HG02623 (cell line): ENCODE measurements around the gene CCDC141.

Experiments used
- ATAC-seq: cut with Tn5 transposase; IDR thresholded peaks from one replicate; pipeline ENCODE4 v1.9.1; 2021; ENCODE audit warnings: moderate library complexity; ENCODE audit not compliant: unreplicated experiment

The CCDC141 gene

DNA sequence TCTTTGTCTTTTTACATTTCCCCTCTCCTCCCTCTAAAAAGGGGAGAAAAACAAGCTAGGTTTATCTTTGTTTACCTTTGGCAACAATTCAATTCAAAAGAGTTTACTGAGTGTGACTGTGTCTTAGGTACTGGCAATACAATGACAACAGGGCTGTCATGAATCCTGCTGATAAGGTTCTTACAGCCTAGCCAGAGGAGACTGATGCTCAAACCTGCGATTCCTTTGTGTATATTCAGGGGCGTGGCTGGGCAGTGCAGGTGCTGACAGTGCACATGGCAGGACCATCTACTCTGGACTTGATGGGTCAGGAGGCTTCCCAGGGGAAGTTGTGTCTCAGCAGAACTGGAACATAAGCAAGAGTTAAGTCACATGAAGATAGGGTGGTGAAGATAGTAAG is 219.5 kb downstream of the CCDC141 start:
- ATAC-seq = no peak

DNA sequence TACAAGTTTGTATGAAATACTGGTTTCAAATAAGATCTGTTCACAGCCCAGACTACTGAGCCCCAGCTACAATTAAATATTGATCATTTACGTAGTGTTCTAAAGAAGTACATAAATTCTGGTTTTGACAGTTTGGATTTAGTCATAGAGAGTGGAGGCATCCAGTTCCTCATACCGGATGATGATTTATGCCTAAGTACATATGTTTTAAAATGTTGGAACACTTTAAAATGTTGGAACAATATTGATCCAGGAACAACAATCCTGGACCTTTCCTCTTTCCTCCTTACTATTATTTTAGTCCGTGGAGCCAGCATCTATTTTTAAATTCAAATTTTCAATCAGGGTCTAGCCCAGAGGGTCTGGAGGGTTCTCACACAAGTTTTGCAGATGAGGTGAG is 220.0 kb downstream of the CCDC141 start:
- ATAC-seq = no peak

DNA sequence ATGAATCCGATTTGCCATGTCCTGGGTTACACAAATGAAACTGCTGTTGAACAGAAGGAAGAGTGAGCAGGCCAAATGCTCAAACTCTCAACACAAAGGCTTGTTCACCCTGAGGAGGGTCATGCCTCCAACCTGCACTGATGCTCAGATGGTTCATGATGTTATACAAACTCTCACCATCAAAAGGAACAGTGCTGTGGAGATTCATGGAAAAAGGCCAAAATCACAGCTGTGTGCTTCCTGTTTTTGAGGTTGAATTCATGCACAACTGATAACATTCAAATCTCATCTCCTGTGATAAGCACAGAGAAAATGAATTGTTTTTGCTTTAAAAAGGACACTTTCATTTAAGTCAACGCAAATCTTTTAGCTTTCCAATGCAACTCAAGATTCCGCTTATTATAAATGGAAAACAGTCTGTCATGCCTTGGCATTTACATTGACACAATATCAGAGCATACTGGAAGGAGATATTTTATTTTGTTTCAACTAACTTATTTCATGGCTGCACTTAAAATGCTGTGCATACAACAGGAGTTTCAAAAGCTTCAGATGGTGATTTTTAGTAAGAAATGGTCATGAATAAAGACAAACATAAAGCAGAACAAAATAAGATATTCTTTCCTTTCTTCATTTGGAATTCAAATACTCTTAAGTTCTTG is 220.5 kb downstream of the CCDC141 start:
- ATAC-seq = no peak

DNA sequence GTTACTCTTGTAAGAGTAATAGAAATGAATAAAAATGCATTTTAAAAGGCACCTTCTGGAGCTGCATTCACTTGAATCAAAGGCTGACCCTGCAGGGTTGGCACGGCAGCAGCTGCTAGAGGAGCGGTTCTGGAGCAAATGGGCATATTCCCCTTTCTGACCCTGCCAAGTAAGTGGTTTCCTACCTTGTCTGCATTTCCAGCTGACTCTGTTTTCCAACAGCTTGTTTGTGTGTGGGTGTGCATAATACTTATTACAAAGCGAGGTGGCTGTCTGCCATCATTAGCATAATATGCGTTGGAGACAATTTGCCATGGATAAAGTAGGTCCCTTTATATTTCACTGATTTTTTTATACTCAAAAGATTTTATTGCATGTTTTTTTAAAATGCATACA is 221.5 kb downstream of the CCDC141 start:
- no peak for ATAC-seq

DNA sequence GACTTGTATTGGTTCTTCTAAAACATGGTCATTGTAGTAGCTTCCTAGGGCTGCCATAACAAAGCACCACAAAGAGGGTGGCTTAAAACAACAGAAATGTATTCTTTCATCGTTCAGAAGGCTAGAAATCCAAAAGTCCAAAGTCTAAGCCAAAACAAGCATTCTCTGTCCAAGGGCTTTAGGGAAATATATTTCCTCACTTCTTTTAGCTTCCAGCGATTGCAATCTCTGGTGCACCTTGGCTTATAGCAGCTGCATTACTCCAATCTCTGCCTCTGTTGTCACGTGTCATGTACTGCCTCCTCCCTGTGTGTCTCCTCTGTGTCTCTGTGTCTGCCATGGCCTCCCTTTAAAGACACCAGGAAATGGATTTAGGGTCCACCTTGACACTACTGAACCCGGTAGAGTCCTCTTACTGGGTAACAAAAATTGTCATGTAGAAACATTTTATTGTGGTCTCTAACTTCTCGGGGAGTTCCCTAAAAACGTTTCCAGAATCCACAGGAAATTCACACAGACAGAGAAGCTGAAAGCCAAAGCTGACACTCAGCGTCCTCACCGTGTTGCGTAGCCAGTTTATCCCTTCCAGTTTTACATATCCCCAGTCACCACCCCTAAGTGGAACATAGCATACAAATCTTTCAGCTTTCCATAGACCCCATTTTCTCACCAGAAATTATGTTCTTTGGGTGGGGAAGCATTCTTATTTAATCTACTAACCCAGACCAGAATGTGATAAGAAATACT is 222.0 kb downstream of the CCDC141 start:
- ATAC-seq = no peak

DNA sequence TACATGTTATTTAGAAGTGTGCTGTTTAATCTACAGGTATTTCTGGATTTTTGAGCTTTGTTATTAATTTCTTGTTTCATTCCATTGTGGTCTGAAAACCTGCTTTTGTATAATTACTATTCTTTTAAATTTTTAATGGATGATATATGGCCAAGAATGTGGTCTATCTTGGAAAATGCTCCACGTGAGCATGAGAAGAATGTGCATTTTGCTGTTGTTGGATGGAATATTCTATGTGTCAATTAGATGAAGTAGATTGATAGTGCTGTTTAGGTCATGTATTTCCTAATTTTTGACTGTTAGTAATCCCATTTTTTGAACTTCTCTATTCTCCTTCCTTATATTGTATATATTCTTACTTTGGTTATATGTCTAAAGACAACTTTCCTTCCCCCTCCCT is 222.8 kb downstream of the CCDC141 start:
- ATAC-seq = no peak

DNA sequence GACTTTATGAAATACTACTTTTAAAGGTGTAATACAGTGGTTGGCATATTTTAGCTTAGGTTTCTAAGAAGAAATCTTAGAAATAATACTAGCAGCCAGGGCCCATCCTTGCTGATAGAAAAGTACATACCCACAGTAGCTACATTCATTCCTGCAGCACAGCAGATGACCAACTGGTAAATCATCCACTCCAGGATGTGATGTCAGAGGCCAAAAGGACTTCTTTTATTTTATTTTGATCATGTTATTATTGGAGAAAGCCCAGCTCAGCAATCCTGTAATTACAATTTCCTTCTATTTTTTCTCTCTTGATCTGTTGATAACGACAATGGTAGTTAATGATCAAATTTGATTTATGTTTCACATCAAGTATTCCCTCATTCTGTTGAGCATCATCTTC is 224.8 kb downstream of the CCDC141 start:
- ATAC-seq = no peak

DNA sequence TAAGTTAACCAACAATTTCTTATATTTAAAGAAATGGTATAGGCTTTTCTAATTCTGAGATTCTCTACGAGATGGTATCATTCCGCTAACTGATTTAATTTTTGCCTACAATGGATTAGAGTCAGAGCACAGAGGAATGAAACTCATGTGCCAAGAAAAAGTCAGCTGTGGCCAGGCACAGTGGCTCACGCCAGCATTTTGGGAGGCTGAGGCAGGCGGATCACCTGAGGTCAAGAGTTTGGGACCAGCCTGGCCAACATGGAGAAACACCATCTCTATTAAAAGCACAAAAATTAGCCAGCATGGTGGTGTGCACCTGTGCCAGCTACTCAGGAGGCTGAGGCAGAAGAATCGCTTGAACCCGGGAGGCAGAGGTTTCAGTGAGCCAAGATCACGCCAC is 225.8 kb downstream of the CCDC141 start:
- no peak for ATAC-seq

DNA sequence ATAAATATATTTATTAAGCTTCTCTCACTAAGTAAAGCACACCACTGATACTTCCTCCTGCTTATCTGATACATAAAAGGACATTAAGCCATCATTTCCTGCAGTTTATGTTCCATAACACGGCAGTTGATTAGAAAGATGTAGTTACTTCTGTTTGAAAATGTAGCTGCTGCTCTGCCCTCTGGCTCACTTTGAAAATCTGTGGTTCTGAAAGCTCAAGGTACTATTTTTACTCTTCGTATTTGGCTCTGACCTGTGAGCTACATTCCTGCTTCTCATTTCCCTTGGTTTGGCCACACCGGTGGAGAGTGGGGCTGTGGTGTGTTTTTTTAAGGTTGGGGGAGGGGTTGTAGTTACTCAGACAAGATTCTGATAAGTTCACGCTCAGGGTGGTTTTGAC is 229.9 kb downstream of the CCDC141 start:
- peak; percentile 92 for ATAC-seq

DNA sequence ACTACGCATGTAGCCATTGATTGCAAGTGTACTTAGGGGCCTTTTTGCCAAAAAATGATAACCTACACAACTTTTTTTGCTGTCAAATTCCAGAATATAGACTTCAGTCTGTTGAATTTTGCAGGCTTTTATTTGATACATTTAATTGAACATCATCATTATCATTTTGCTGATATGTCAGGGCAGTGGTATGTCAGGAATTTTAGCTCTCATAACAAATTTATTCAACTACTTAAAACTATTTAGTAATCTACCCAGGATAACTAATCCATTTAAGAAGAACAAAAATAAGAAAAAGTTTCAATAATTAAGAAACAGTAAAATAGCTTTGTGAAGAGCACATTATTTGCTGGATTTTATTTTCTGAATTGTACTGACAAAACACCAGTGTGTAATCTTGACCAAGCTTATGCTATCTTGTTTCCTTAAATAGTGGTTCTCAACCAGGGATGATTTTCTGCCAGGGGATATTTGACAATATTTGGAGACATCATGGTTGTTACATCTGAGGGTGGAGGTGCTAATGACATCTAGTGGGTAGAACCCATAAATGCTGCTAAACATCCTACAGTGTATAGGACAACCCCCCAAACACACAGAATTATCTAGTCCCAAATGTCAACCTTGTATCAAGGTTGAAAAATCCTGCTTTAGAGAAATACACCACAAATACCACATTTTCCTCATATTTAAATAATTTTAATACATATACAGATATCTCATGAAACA is 230.6 kb downstream of the CCDC141 start:
- peak; percentile 36 for ATAC-seq

DNA sequence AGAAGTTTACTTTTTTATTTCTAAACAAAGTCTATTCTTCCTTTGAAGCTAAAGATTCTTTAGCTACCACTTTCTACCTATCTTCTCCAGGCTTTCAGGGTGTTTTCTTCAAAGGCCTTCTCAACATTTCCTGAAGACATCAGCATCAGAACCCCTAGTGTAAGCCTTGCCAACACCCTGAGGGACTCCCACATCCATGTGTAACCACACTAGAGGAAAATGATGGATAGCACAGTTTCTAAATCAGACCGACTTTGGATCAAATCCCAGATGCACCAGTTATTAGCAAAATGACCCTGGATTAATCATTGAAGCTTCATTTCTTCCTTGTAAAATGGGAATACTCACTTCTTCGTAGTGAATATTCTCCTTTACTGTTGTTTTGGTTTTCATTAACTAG is 238.0 kb downstream of the CCDC141 start:
- ATAC-seq = no peak

DNA sequence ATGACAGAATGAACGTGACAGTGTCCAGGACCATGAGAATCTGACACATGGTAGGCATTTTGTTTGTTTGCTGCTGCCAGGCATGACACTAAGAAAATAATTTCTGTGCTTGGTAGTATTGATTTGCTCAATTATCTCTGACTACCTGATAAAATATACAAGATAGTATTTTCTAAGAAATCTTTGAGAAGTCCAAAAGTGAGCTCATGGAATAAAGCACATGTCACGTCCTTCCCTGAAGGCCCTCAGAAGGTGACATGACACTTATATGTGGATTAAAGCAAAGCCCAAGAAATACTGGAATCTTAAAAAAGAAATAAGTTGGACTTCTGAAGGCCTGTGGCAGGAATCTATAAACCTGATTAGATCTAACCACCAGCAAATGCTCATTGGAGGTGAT is 238.9 kb downstream of the CCDC141 start:
- ATAC-seq = no peak

DNA sequence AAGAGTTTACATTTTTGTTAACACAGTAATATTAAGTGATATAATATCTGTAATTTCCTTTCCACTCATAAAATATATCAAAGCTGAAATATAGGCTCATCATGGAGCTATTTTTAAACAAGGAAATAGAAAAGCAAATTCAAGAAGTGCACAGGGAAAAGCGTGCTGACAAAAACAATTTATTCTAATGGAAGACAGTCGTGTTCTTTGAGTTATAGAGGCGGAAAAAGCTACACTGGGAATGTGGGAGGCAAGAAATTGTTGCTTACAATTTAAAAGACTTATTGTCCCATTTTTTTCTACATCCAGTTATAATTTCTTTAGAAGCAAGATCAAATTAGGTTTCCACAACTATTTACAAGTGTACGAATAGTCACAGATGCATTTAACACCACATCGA is 239.5 kb downstream of the CCDC141 start:
- ATAC-seq = no peak

DNA sequence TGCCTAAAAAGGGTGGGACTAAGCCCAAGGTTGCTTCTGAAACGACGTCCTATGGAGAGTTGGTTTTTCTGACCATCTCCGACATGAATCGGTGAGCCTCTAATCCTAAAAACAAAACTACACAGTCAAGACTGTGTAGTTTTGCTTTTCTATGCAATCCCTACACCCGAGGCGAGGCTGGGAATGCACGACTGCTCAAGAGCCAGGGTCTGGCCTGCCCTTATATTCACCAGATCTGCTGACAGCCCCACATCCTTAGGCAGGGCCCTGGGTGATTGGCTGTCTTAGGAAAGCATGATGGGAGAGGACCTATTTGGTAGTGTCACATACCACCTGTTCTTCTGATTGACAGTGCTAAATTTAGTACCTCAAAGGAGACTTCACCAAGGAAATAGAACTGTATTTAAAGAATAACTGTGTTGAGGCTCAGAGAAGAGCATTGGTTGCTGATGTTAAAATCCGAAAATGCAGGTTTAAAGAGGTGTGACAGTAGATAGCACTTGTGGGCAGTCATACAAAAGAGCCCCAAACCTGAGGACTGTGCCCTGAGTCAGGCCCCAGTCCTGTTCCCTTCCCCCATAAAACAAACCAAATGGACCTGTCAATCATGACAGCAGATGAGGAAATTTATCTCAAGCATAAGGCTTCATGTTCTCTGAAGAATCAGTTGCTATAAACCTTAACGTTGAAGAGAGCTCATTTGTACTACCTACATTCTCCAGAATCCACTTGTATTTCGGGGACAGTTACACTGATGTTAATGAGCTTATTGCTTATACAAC is 242.5 kb downstream of the CCDC141 start, which contains the start of gene TTN:
TTN (minus strand) TSS at position 197 of the 782 bp plus-strand sequence. CDS start 2,781 bp downstream, outside the sequence.
- ATAC-seq = no peak

DNA sequence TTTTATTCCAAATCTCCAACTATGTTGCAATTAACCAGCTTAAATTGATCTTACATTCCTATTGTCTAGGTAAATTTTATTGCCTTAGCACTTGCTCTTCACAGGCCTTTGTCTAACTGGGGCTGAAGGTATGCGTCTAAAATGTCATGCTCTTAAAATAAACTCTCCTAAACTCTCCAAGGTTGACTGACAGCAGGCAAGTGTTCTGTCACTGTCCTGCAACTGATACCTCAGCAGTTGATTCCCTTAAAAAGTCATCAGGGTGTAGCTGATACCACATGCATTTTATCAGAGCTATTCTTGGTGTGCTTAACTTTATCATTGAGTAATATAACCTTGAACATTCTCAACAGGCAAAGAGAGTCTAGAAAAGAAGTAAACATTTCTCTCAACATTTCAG is 243.4 kb downstream of the CCDC141 start:
- ATAC-seq = no peak

DNA sequence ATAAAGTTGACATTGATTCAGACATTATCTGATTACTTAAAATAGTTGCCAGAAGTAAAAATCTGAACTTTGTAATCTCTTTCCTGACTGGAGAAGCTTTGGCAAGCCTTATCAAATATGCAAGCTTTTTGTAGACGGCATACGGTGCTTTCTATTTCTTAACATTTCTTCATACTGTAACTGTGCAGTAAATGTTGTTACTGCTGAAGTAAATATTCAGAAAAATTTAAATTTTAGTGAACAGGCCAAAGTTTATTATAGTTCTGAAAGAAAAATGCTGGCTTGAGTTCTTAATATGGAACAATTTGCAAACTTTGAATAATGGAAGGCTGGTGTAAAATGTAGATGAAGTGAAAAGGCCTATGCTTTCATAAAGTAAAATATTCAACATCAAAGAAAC is 244.5 kb downstream of the CCDC141 start:
- no peak for ATAC-seq

DNA sequence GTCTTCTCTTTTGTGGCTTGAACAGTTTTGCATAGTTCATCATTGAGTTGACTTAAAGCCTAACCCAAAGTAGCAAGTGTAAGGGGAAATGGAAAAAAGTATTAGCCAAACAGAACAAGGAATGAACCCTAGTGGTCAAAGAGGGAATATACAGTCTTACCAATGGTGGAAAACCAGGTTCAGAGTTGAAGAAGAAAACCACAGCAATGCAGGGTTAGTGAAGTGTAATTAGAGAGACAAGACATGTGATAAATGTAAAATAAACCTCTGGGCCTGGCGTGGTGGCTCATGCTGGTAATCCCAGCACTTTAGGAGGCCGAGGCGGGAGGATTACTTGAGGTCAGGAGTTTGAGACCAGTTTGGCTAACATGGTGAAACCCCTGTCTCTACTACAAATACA is 245.1 kb downstream of the CCDC141 start:
- no peak for ATAC-seq

DNA sequence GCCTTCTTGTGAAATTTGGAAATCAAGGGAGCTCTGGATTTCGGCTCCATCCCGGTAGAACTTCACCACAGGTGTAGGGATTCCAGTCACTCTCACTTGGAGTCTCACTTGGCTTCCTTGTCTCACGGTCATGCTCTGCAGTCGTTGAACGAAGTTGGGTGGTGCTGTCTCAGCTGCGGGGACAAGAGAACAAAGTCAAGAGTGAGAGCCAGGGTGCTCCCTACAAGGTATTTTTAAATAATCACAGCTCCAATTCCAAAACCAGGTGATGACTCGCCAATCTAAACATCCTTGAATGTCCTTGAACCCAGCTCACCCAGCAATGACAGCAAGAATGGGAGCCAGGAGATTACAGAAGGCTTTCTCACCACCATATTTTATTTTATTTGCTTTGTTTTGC is 249.4 kb downstream of the CCDC141 start:
- no peak for ATAC-seq

DNA sequence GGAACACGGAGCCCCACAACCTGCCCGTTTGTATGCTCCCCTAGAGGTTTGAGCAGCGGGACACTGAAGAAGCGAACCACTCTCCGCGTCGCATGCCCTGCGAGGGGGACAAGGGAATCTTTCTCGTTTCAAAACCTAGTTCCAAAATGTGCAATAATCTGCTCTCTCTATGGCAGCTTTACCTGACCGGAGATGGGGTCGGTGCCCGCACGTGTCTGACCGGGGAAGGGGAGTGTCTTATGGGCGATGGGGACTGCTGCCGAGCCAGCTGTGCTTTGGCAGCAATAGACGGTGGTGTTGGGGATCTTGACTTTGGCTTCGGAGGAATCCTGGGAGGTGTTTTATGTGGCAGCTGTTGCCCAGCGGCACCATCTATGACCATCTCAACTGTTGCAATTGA is 250.6 kb downstream of the CCDC141 start:
- ATAC-seq = no peak

DNA sequence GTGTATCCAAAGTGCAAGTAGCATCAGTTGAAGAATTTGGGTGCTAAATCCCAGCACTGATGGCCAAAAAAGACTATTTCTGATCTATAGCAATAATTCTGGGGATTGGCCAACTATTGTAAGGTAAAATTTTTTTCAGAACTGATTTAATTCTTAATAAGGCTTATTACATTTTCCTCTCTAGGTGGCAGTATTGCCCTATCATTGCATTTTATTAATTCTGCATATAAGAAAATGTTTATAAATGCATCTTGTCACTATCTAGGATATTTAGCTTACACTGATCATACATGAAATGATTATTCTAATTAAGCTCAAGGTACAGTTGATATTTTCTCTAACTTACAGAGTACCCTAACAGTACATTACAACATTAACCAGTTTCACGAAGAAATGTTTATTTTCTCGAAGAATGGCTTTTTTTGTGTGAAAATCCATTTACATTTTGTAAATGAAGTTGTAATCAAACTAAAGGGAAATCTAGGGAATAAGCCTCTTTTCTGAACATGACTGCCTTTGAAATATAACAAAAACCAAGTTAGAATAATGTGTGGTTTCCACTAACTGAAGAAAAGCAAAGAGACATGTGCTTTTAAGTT is 253.8 kb downstream of the CCDC141 start:
- ATAC-seq = no peak

DNA sequence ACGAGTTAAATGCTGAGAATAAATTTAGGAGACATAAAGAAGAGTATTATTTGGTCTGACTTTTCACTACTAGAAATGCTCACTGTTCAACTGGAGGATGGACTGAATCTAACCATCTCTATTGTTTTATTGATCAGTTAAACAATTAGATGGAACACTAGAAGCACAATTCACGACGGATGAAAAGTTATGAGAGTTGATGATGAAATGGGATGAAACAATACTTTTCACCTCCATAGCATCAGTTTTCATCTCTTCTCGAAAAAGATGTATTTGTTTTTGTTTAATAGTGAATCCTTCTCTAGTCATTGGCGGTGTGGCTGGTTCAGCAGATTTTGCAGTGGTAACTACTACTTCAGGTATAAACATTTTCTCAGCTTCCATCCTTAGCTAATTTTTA is 262.0 kb downstream of the CCDC141 start:
- ATAC-seq = no peak
